PFSK-1 (cell line): ENCODE measurements around the gene SETD5.

Source experiments
- FOXP2 ChIP-seq: optimal IDR thresholded peaks from 2 replicates; pipeline ENCODE3; 2011; ENCODE audit warnings: borderline replicate concordance, control low read depth, inconsistent platforms; ENCODE audit not compliant: insufficient read depth; ENCODE audit errors: extremely low read length, extremely low read depth
- POLR2AphosphoS5 ChIP-seq: IDR thresholded peaks from 2 replicates; pipeline ENCODE4 v1.6.1; 2012; ENCODE audit warnings: low read depth, mild to moderate bottlenecking, control low read depth, low read length, moderate library complexity
- REST ChIP-seq, 2 experiments: IDR thresholded peaks; 2 replicates each; pipeline versions ENCODE4 v1.6.1 to v1.8.0; 2011 to 2012; ENCODE audit warnings: low read depth in 2 of 2, low read length in 2 of 2, control low read depth in 1 of 2, inconsistent platforms in 1 of 2, mild to moderate bottlenecking in 1 of 2, moderate library complexity in 1 of 2; ENCODE audit not compliant: insufficient read depth in 1 of 2
- SIN3A ChIP-seq: IDR thresholded peaks from 2 replicates; pipeline ENCODE4 v1.6.1; 2012; ENCODE audit warnings: mild to moderate bottlenecking, low read length, moderate library complexity, borderline replicate concordance; ENCODE audit not compliant: insufficient read depth
- TAF1 ChIP-seq: IDR thresholded peaks from 2 replicates; pipeline ENCODE4 v1.6.1; 2012; ENCODE audit warnings: low read length, control low read depth, borderline replicate concordance; ENCODE audit not compliant: insufficient read depth

Gene SETD5

DNA sequence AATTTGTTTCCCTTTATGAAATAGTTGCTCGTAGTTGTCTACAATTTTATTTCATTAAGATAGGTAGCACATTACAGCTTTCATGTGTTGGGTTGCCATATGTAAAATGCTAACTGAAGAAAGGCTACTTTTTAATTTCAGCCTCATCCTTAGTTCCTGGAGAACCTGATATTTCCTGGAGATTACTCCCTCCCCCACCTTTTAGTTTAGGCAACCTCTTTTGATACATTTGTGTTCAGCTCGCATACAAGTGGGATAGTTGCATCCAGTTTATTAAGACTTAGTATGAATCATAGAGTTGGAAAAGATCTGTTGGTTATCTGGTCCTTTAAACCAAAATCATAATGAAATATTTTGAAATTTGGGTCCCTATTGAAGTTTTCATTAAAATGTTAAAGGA, 6.0 kb downstream of the SETD5 start:
- TF ChIP-seq REST (IDR thresholded peaks at IDR 0.05; ENCODE audit: insufficient read depth in 1 of 2, low read depth in 2 of 2, low read length in 2 of 2) (no peak), SIN3A (no peak), TAF1 (no peak), FOXP2 (no peak), POLR2AphosphoS5 (no peak)

DNA sequence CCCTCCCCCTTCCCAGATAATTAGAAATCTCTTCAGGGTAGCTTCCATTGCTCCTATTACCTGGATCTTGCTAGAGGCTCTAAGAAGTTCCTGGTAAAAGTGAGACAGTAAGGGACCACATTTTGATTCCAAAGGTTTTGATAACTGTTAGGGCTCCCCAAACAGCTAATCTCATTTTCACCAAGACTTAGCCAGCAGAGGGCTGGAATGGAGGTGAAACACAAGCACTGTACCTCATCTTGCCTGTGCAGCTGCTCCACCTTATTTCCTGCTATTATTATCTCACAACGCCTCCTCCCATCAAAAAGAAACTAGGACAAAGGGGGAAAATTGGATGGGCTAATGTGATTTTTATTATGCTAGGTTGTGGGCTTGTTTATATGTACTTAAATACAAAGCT, 7.3 kb downstream of the SETD5 start:
- no peak for TF ChIP-seq TAF1
- TF ChIP-seq SIN3A: no peak
- no peak for TF ChIP-seq FOXP2
- no peak for TF ChIP-seq REST (IDR thresholded peaks at IDR 0.05; ENCODE audit: insufficient read depth in 1 of 2, low read depth in 2 of 2, low read length in 2 of 2)
- TF ChIP-seq POLR2AphosphoS5: no peak

DNA sequence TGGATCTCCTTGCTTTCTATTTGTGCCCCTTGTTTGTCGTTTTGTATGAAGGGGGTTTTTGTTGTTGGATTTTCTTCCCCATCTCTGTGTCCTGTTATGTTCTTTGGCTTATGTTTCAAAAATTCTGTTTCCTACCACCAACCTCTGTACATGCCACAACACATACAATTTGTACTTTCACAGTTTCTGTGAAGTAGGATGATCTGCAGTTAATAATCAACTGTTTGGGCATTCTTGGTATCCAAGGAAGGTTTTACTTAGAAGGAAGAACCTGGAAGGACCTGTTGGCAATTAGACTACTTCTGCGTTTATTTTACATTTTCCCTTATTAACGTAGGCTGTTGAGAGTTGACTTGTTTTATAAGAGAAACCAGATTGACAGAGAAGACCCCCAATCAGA, 8.3 kb downstream of the SETD5 start:
- no peak for TF ChIP-seq REST (IDR thresholded peaks at IDR 0.05; ENCODE audit: insufficient read depth in 1 of 2, low read depth in 2 of 2, low read length in 2 of 2)
- no peak for TF ChIP-seq SIN3A
- TF ChIP-seq FOXP2: no peak
- no peak for TF ChIP-seq TAF1
- no peak for TF ChIP-seq POLR2AphosphoS5

GRCh38 chr3:9406856-9407626, 9.6 kb downstream of the SETD5 start:
- TF ChIP-seq FOXP2 (no peak), TAF1 (no peak), POLR2AphosphoS5 (no peak), SIN3A (no peak), REST (IDR thresholded peaks at IDR 0.05; ENCODE audit: insufficient read depth in 1 of 2, low read depth in 2 of 2, low read length in 2 of 2) (no peak)

DNA sequence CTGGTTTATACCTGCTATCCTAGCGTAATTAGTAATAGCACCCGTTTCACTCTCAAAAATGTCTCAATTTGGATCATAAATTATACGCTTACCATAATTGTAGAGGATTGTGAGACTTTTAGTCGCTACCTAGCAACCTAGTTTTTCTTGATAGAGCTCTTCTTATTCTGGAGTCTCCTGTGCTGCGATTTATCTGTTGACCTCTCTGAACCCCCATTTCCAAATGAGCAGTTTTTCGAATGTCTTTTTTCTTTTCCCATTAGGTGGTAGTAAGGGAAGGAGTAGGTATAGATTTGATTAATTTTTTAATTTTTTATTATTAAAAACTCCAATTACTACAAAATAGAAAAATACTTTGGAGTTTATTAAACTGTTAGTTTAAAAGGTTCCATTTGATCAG, 10.6 kb downstream of the SETD5 start:
- TF ChIP-seq FOXP2 (no peak), TAF1 (no peak), SIN3A (no peak), POLR2AphosphoS5 (no peak), REST (IDR thresholded peaks at IDR 0.05; ENCODE audit: insufficient read depth in 1 of 2, low read depth in 2 of 2, low read length in 2 of 2) (no peak)
